K562 (cell line): Measurements from ENCODE around the gene SYT6. TPM values are rescaled to one million over a fixed set of nuclear protein-coding genes. Genes with fewer than 3 reads are reported as not detected.

Source experiments
- ATAC-seq: fragments of 200-7000 bp; cut with Tn5 transposase; 3 replicates; pipeline ENCODE4 v1.9.1; 2020; ENCODE audit warnings: moderate library complexity
- BruUV-seq: library from RNA; stranded (reverse); fragments of 400-500 nt; replicated peaks from 2 replicates; lab custom pipeline; 2021; lab: Mats Ljungman, UMichigan
- CTCF ChIA-PET: fragments of 300-600 bp; formaldehyde crosslinking; extraction: SDS; loops from one replicate; lab custom pipeline; 2021; ENCODE audit warnings: low intra/inter-chr PET ratio; lab: Yijun Ruan, JAX
- POLR2A ChIA-PET: fragments of 300-600, 350-650 bp; sonication (Branson Sonifier 250); formaldehyde crosslinking; extraction: SDS; loops from one replicate; lab custom pipeline; 2021; ENCODE audit warnings: antibody characterized with exemption, inconsistent platforms; lab: Yijun Ruan, JAX
- DNase-seq, 4 experiments: peaks; one replicate each; pipeline versions ENCODE4 v3.0.0 to v3.0.0-alpha.2; 2011 to 2018; ENCODE audit warnings: low spot score in 3 of 4, mixed read lengths in 3 of 4; ENCODE audit errors: extremely low read depth in 1 of 4
- FAIRE-seq: peaks from 2 replicates; lab custom pipeline; 2011; peaks lifted over from hg19 to GRCh38; lab: Jason Lieb, UNC
- H2AFZ ChIP-seq: 2 replicates; pipeline ENCODE4 v1.6.0; 2011; ENCODE audit warnings: low read depth, low read length, control low read depth, inconsistent platforms
- H3K27ac ChIP-seq: fragments of 200-600 bp; 3 replicates; pipeline ENCODE4 v1.8.0; 2011; ENCODE audit warnings: low read depth, mild to moderate bottlenecking, control low read depth, inconsistent platforms, low read length, moderate library complexity, mixed read lengths; ENCODE audit errors: extremely low read depth
- H3K27me3 ChIP-seq, 2 experiments: fragments of 300-600 bp in 1 of 2; 2 replicates in 1 of 2; 3 replicates in 1 of 2; pipeline versions ENCODE4 v1.6.0 to v1.8.0; 2011; ENCODE audit warnings: inconsistent platforms in 2 of 2, low read length in 2 of 2, mild to moderate bottlenecking in 1 of 2, mixed read lengths in 1 of 2, moderate library complexity in 1 of 2; ENCODE audit not compliant: control insufficient read depth in 2 of 2, insufficient read depth in 2 of 2
- H3K36me3 ChIP-seq: fragments of 300-600 bp; 3 replicates; pipeline ENCODE4 v1.8.0; 2011; ENCODE audit warnings: mild to moderate bottlenecking, low read length, inconsistent platforms; ENCODE audit not compliant: control insufficient read depth, insufficient read depth
- H3K4me1 ChIP-seq, 2 experiments: fragments of 200-600 bp in 1 of 2; replicated peaks in 1 of 2; 2 replicates in 1 of 2; 3 replicates in 1 of 2; pipeline versions ENCODE4 v1.5.1 to v1.8.0; 2011; ENCODE audit warnings: inconsistent platforms in 2 of 2, low read length in 2 of 2, mild to moderate bottlenecking in 1 of 2, mixed read lengths in 1 of 2, moderate library complexity in 1 of 2; ENCODE audit not compliant: control insufficient read depth in 2 of 2, insufficient read depth in 2 of 2
- H3K4me2 ChIP-seq: 2 replicates; pipeline ENCODE4 v1.6.1; 2011; ENCODE audit warnings: low read length, control low read depth, inconsistent platforms, mixed read lengths; ENCODE audit not compliant: insufficient read depth
- H3K4me3 ChIP-seq: fragments of 200-600 bp; sonication (generic), shearing (Covaris generic); 2 replicates; pipeline ENCODE4 v1.5.1; 2016; ENCODE audit warnings: control low read depth, inconsistent platforms
- H3K79me2 ChIP-seq: fragments of 200-600 bp; 3 replicates; pipeline ENCODE4 v1.8.0; 2011; ENCODE audit warnings: low read length, inconsistent platforms; ENCODE audit not compliant: control insufficient read depth, insufficient read depth
- H3K9ac ChIP-seq, 2 experiments: 2 replicates each; pipeline versions ENCODE4 v1.6.0 to v1.6.1; 2011; ENCODE audit warnings: low read depth in 2 of 2, low read length in 2 of 2, control low read depth in 1 of 2, inconsistent platforms in 1 of 2, mild to moderate bottlenecking in 1 of 2, mixed read lengths in 1 of 2; ENCODE audit not compliant: insufficient read depth in 1 of 2
- H3K9me1 ChIP-seq: one replicate; pipeline ENCODE4 v1.6.0; 2011; ENCODE audit warnings: inconsistent platforms, mild to moderate bottlenecking, low read length, moderate library complexity; ENCODE audit not compliant: control insufficient read depth, insufficient read depth
- H3K9me3 ChIP-seq: replicated peaks from 2 replicates; pipeline ENCODE4 v1.5.1; 2011; ENCODE audit warnings: low read depth, low read length, inconsistent platforms; ENCODE audit not compliant: control insufficient read depth, insufficient read depth
- H4K20me1 ChIP-seq: replicated peaks from 2 replicates; pipeline ENCODE4 v1.6.1; 2011; ENCODE audit warnings: low read length, inconsistent platforms, mixed read lengths; ENCODE audit not compliant: control insufficient read depth, insufficient read depth
- FOSL1 ChIP-seq: fragments of 200-800 bp; sonication (Bioruptor generic); conservative IDR thresholded peaks from 2 replicates; pipeline ENCODE4 v1.6.1; 2016; ENCODE audit warnings: missing genetic modification characterization, missing compliant biosample characterization
- MYNN ChIP-seq, 2 experiments: sonication (generic); formaldehyde crosslinking in 1 of 2; IDR thresholded peaks; 2 replicates each; pipeline versions ENCODE4 v1.5.0 to v1.6.1; 2016 to 2020; ENCODE audit warnings: antibody characterized with exemption in 1 of 2, missing genetic modification reagents in 1 of 2
- NFIC ChIP-seq: fragments of 450-650 bp; IDR thresholded peaks from 2 replicates; pipeline ENCODE4 v1.6.1; 2017; ENCODE audit warnings: mild to moderate bottlenecking, inconsistent platforms
- POLR3G ChIP-seq: IDR thresholded peaks from 2 replicates; pipeline ENCODE4 v1.6.1; 2011; ENCODE audit not compliant: insufficient read length, insufficient replicate concordance; ENCODE audit errors: extremely low read depth
- WGBS: fragments of 100-300 bp; shearing (Covaris generic); methylation state at CpG from one replicate; pipeline ENCODE4 v1.1.6; 2016; ENCODE audit warnings: low coverage, mixed read lengths; ENCODE audit not compliant: insufficient coverage; ENCODE audit errors: missing lambda C conversion rate; 5-methylcytosine and 5-hydroxymethylcytosine counted together
- in situ Hi-C: fragments of 300-500 bp; cut with MboI; formaldehyde crosslinking; loops from 4 replicates; pipeline ENCODE4 v1.15.0; 2018; ENCODE audit warnings: inconsistent platforms, mixed read lengths
- intact Hi-C: fragments of 100-400 bp; cut with micrococcal nuclease; formaldehyde crosslinking; loops from 2 replicates; pipeline ENCODE4 v1.14.2; 2022
- polyA plus RNA-seq, 8 experiments: library from polyadenylated mRNA; depleted of rRNA in 4 of 8; stranded (reverse) in 5 of 8; unstranded in 3 of 8; fragments of >200 nt; fragmentation: Nextera tagmentation in 2 of 8; fragmentation: Illumina TruSeq in 1 of 8; extraction: Ambion mirVana in 2 of 8; extraction: Trizol in 1 of 8; gene quantifications; 2 replicates each; pipeline versions ENCODE4 v1.2.1 to v1.2.3, GENCODE V29; 2011 to 2014; ENCODE audit warnings: inconsistent platforms in 1 of 8, missing spikeins in 1 of 8
- total RNA-seq, 7 experiments: library from RNA; depleted of rRNA in 6 of 7; stranded (reverse); fragments of >200 nt in 6 of 7; fragmentation: Illumina TruSeq in 2 of 7; extraction: Trizol in 2 of 7; gene quantifications; 2 replicates each; pipeline versions ENCODE4 v1.2.1 to v1.2.3, GENCODE V29; 2011 to 2021; ENCODE audit warnings: low replicate concordance in 1 of 7

Gene SYT6
- total and polyA plus RNA-seq, 9 of the 15 experiments (the other 6 are each of a cell fraction or from before 2014, with no cell fraction given), result 0.06 TPM; not detected in 8

DNA sequence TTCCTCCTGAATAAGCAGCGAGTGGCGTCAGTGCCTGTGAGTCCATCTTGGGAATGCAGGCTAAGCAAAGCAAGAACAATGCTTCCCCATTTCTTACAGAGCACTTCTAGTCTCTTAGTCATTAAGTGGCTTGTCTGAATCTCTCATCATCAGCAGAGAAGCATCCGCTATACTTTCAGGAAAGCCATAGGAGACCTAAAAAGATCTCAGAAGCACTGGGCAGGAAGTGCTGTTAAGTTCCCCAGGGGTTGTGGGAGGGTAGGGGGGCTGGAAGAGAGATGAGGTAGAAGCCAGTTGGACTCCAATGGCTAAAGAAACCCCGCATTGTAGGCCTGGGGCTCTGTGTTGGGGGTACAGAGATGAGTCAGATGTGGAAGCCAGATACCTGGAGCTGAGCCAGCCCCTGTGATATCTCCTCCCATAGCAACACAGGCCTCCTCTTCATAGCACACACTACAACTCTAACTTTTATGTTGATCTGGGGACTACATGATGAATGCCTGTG, 44.9 kb downstream of the SYT6 start:
- Histone ChIP-seq H3K4me3 (no peak overlapping the region), H3K27me3 (peaks cover 28 to 71% of the 10 kb centered on the region in 2 experiments), H4K20me1 (no peaks in the 10 kb centered on the region; the same call in 1 of the 2 replicates), H3K9me3 (no peaks in the 10 kb centered on the region), H3K4me2 (no peak overlapping the region), H2AFZ (no peak overlapping the region), H3K79me2 (no peaks in the 10 kb centered on the region), H3K9me1 (no peaks in the 10 kb centered on the region), H3K27ac (no peak overlapping the region), H3K9ac (no peak overlapping the region), H3K36me3 (no peaks in the 10 kb centered on the region), H3K4me1 (peaks cover 0 to 3% of the 10 kb centered on the region in 2 experiments; a peak in 1 of 5 replicates)
- DNase-seq, result no peak
- TF ChIP-seq FOSL1 (tag), result peak; percentile 73
- TF ChIP-seq MYNN (IDR thresholded peaks at IDR 0.05), result peak; percentile 51; the same call in 1 of the 2 replicates
- no peak for TF ChIP-seq MYNN (CRISPR knock-in tag; IDR thresholded peaks at IDR 0.05)
- TF ChIP-seq POLR3G, result no peak
- peak; percentile 9; the same call in 1 of the 2 replicates for TF ChIP-seq NFIC
- ATAC-seq, result no peak
- POLR2A ChIA-PET, result no interaction called here
- WGBS, result 0% methylated on average over 4 of the region's 4 CpGs
- CTCF ChIA-PET, result interaction anchor here (0.6 kb wide), 1 partner anchor 1062 kb away, joined by 3 read pairs; no protein-coding TSS in a partner anchor
- intact Hi-C loops (loop anchor here (10.0 kb wide), 1 partner anchor 134 kb away; the partner anchor contains the start of gene OLFML3), in situ Hi-C loops (no loop called here)
- BruUV-seq, result no TSS peak
- no peak for FAIRE-seq
